Progenitor cell of endocrine pancreas (in vitro differentiated cells): Measurements from ENCODE around the gene ATP2B2. TPM values are rescaled to one million over a fixed set of nuclear protein-coding genes. Genes with fewer than 3 reads are reported as not detected.

Source experiments
- DNase-seq: peaks from one replicate; pipeline ENCODE4 v3.0.0; 2021; ENCODE audit warnings: low spot score; ENCODE audit not compliant: unreplicated experiment
- H3K27ac Mint-ChIP-seq: 2 replicates; pipeline ENCODE4 v1.8.0; 2021; ENCODE audit warnings: mild to moderate bottlenecking, moderate library complexity, mixed read lengths
- H3K27me3 Mint-ChIP-seq: 2 replicates; pipeline ENCODE4 v1.8.0; 2021; ENCODE audit warnings: mixed read lengths
- H3K36me3 Mint-ChIP-seq: 2 replicates; pipeline ENCODE4 v1.8.0; 2022; ENCODE audit warnings: mixed read lengths; ENCODE audit not compliant: insufficient read depth
- H3K4me1 Mint-ChIP-seq: 2 replicates; pipeline ENCODE4 v1.8.0; 2021; ENCODE audit warnings: low read depth, mixed read lengths
- H3K4me3 Mint-ChIP-seq: 2 replicates; pipeline ENCODE4 v1.8.0; 2021; ENCODE audit warnings: low read depth, mild to moderate bottlenecking, moderate library complexity, mixed read lengths
- H3K9me3 Mint-ChIP-seq: 2 replicates; pipeline ENCODE4 v1.8.0; 2021; ENCODE audit warnings: low read depth, mixed read lengths
- CTCF ChIP-seq: fragments of 200-600 bp; sonication (generic); IDR thresholded peaks from one replicate; pipeline ENCODE4 v1.5.0; 2021; ENCODE audit warnings: antibody characterized with exemption, mild to moderate bottlenecking; ENCODE audit not compliant: unreplicated experiment
- total RNA-seq: library from RNA; stranded (reverse); gene quantifications from 2 replicates; pipeline ENCODE4 v1.2.1, GENCODE V29; 2021

ATP2B2 gene
- total RNA-seq, 1 donor from 2014 or later: 0.07 TPM

- no peaks in the 10 kb centered on the region for H3K27me3 Mint-ChIP-seq
- DNase-seq: no peak
- H3K4me1 Mint-ChIP-seq: peaks cover 6% of the 10 kb centered on the region
- H3K4me3 Mint-ChIP-seq: no peak overlapping the region
- H3K36me3 Mint-ChIP-seq: peaks cover 7% of the 10 kb centered on the region
- H3K9me3 Mint-ChIP-seq: no peaks in the 10 kb centered on the region
- TF ChIP-seq CTCF: no peak
- no peak overlapping the region for H3K27ac Mint-ChIP-seq
Observed at GRCh38 chr3:10284496-10284895, 220.9 kb downstream of the ATP2B2 start.

GRCh38 chr3:10283638-10284037, 221.7 kb downstream of the ATP2B2 start:
- Mint-ChIP-seq H3K27ac (no peak overlapping the region), H3K27me3 (no peaks in the 10 kb centered on the region), H3K4me1 (peaks cover 6% of the 10 kb centered on the region), H3K36me3 (peaks cover 9% of the 10 kb centered on the region), H3K4me3 (no peak overlapping the region), H3K9me3 (no peaks in the 10 kb centered on the region)
- no peak for TF ChIP-seq CTCF
- no peak for DNase-seq

GRCh38 chr3:10281951-10282350, 223.4 kb downstream of the ATP2B2 start:
- TF ChIP-seq CTCF: no peak
- H3K27me3 Mint-ChIP-seq: no peaks in the 10 kb centered on the region
- H3K36me3 Mint-ChIP-seq: peaks cover 8% of the 10 kb centered on the region
- H3K4me3 Mint-ChIP-seq: no peak overlapping the region
- peaks cover 4% of the 10 kb centered on the region for H3K4me1 Mint-ChIP-seq
- DNase-seq: no peak
- H3K9me3 Mint-ChIP-seq: no peaks in the 10 kb centered on the region
- H3K27ac Mint-ChIP-seq: no peak overlapping the region

GRCh38 chr3:10280571-10280970, 224.8 kb downstream of the ATP2B2 start:
- no peak for DNase-seq
- peaks cover 4% of the 10 kb centered on the region for H3K4me1 Mint-ChIP-seq
- H3K27me3 Mint-ChIP-seq: no peaks in the 10 kb centered on the region
- H3K36me3 Mint-ChIP-seq: peaks cover 11% of the 10 kb centered on the region
- no peak overlapping the region for H3K27ac Mint-ChIP-seq
- no peak for TF ChIP-seq CTCF
- no peak overlapping the region for H3K4me3 Mint-ChIP-seq
- H3K9me3 Mint-ChIP-seq: no peaks in the 10 kb centered on the region

GRCh38 chr3:10280177-10280529, 225.2 kb downstream of the ATP2B2 start:
- Mint-ChIP-seq H3K27me3 (no peaks in the 10 kb centered on the region), H3K27ac (no peak overlapping the region), H3K9me3 (no peaks in the 10 kb centered on the region), H3K4me1 (peaks cover 4% of the 10 kb centered on the region), H3K4me3 (no peak overlapping the region), H3K36me3 (peaks cover 14% of the 10 kb centered on the region)
- TF ChIP-seq CTCF: peak; percentile 12
- no peak for DNase-seq
